Testis (tissue), 3 donors: Measurements from ENCODE around the gene SLC26A6. TPM values are rescaled to one million over a fixed set of nuclear protein-coding genes. Genes with fewer than 3 reads are reported as not detected.

ENCODE experiments used
- DNase-seq: peaks from one replicate; pipeline ENCODE4 v3.0.0-alpha.2; 2019
- H3K27ac ChIP-seq, 2 donors: fragments of 200-600 bp; sonication (generic); one replicate each; pipeline ENCODE4 v1.5.1; 2019
- H3K27me3 ChIP-seq: fragments of 200-600 bp; sonication (generic); one replicate; pipeline ENCODE4 v1.5.1; 2019
- H3K36me3 ChIP-seq: fragments of 200-600 bp; sonication (generic); one replicate; pipeline ENCODE4 v1.5.1; 2017; ENCODE audit warnings: low read depth; ENCODE audit errors: missing control alignments
- H3K4me1 ChIP-seq: fragments of 200-600 bp; sonication (generic); one replicate; pipeline ENCODE4 v1.5.1; 2019
- H3K4me3 ChIP-seq, 2 donors: fragments of 200-600 bp; sonication (generic); one replicate each; pipeline ENCODE4 v1.5.1; 2017 to 2019
- H3K9me3 ChIP-seq: fragments of 200-600 bp; sonication (generic); one replicate; pipeline ENCODE4 v1.5.1; 2017
- POLR2A ChIP-seq: fragments of 450-650 bp; IDR thresholded peaks from one replicate; pipeline ENCODE4 v1.6.1; 2017; ENCODE audit warnings: antibody characterized with exemption, mild to moderate bottlenecking, moderate library complexity
- WGBS, 2 donors: methylation state at CpG; one replicate each; pipeline ENCODE4 v1.1.5; 2018; 5-methylcytosine and 5-hydroxymethylcytosine counted together
- intact Hi-C: fragments of 100-400 bp; cut with DNase I; formaldehyde crosslinking; loops from one replicate; pipeline ENCODE4 v1.15.1; 2023; ENCODE audit warnings: low total_unique reads
- polyA plus RNA-seq: library from polyadenylated mRNA; stranded (reverse); fragments of 350-450 nt; fragmentation: Illumina TruSeq; extraction: RNeasy Lipid Tissue Mini Kit (QIAGEN cat#74804); gene quantifications from one replicate; pipeline ENCODE4 v1.2.3, GENCODE V29; 2014; ENCODE audit warnings: low read depth, low replicate concordance; ENCODE audit not compliant: insufficient read depth
- total RNA-seq, 2 donors: library from RNA; depleted of rRNA; stranded (reverse); fragments of >200 nt; gene quantifications; one replicate each; pipeline ENCODE4 v1.2.3, GENCODE V29; 2016
- TF ChIP-seq, protein P1 (sequence below), 3 experiments: fragments of 450-650 bp in 2 of 3; fragments of 200-600 bp in 1 of 3; sonication (generic) in 1 of 3; IDR thresholded peaks; one replicate each; pipeline ENCODE4 v1.5.1; 2016 to 2019; ENCODE audit warnings: antibody characterized with exemption in 3 of 3, mild to moderate bottlenecking in 2 of 3, moderate library complexity in 1 of 3

The SLC26A6 gene
- total and polyA plus RNA-seq, 3 donors from 2014 or later: 12.3 to 32.9 (median 24.6) TPM

DNA sequence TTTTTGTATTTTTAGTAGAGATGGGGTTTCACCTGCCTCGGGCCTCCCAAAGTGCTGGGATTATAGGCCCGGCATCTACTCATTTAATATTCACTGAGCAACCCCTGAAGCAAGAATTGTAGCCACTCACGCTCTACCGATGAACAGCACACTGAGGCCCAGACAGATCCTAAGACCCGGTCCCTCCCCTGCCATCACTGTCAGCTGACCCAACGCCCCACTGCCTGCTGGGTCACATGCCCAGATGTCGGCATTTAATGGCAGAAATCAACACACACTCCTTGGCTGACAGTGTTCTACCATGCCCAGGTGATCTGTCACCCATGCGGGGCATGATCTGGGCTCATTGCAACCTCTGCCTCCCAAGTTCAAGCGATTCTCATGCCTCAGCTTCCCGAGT lies 10.5 kb downstream of the SLC26A6 start:
- 92 to 94% methylated on average over 8 to 10 of the region's 10 CpGs for WGBS, 2 donors
- intact Hi-C loops: no loop called here

DNA sequence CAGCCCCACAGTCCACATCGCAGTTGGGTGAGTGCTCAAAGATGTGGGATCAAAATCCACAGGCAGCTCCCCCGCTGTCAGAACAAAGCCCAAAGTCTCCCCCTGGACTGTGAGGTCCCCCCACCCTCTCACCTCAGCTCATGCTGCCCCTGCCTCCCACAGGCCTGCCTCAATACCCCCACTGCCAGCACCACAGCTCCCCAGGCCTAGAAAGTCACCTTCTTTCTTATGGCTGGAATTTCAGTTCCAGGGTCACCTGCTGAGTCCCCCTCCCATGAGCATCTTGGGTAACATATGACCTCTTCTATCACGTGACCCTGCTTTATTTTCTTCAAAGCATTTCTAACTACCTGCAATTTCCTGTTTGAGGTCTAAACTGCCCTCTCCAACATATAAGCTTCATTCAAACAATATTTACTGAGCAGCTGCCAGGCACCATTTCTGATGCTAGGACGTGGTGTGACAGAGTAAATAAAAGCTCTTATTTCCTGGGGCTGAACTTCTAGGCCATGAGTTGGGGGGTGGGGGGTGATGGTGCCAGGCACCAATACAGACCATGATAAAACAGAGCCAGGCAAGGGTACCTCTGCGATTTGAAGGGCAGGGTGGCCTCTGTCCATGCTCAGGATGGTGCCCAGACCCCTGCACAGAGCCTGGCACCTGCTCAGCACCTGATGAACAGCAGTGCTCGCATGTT lies 11.3 kb downstream of the SLC26A6 start:
- no peak overlapping the region for H3K27ac ChIP-seq
- TF ChIP-seq, protein P1, sequence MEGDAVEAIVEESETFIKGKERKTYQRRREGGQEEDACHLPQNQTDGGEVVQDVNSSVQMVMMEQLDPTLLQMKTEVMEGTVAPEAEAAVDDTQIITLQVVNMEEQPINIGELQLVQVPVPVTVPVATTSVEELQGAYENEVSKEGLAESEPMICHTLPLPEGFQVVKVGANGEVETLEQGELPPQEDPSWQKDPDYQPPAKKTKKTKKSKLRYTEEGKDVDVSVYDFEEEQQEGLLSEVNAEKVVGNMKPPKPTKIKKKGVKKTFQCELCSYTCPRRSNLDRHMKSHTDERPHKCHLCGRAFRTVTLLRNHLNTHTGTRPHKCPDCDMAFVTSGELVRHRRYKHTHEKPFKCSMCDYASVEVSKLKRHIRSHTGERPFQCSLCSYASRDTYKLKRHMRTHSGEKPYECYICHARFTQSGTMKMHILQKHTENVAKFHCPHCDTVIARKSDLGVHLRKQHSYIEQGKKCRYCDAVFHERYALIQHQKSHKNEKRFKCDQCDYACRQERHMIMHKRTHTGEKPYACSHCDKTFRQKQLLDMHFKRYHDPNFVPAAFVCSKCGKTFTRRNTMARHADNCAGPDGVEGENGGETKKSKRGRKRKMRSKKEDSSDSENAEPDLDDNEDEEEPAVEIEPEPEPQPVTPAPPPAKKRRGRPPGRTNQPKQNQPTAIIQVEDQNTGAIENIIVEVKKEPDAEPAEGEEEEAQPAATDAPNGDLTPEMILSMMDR (IDR thresholded peaks at IDR 0.05): no peak
- TF ChIP-seq POLR2A: no peak
- H3K4me1 ChIP-seq: no peaks in the 10 kb centered on the region
- no peaks in the 10 kb centered on the region for H3K27me3 ChIP-seq
- no peaks in the 10 kb centered on the region for H3K9me3 ChIP-seq
- intact Hi-C loops: no loop called here
- no peak for DNase-seq
- H3K4me3 ChIP-seq: no peak overlapping the region
- no peaks in the 10 kb centered on the region for H3K36me3 ChIP-seq
- 87 to 89% methylated on average over 5 to 6 of the region's 6 CpGs for WGBS, 2 donors

More for the DNA sequence above, 10.5 kb downstream of the SLC26A6 start:
- H3K27me3 ChIP-seq: no peaks in the 10 kb centered on the region
- no peak overlapping the region for H3K4me3 ChIP-seq
- H3K4me1 ChIP-seq: no peaks in the 10 kb centered on the region
- no peaks in the 10 kb centered on the region for H3K9me3 ChIP-seq
- DNase-seq: no peak
- no peak for TF ChIP-seq POLR2A
- TF ChIP-seq, protein P1 (IDR thresholded peaks at IDR 0.05): no peak
- H3K27ac ChIP-seq: no peak overlapping the region
- H3K36me3 ChIP-seq: no peaks in the 10 kb centered on the region

DNA sequence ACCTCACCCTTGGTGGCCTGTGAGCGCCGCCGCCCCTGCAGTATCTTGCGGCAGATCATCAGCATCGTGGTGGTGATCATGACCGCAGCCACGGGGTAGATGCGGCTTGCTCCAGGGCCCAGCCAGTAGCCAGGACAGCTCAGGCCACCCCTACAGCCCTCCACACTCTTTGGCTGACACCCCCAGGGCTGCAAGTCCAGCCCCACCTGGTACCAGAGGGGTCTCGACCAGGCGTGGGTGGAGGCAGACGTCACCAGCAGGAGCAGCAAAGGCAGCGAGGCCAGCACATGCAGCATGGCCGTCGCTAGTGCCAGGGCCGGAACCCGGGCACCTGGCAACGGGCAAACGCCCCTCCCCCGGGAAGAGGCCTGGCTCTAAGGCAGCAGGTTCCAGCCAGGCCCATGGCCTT lies 13.8 kb downstream of the SLC26A6 start, which contains the start of gene TMEM89:
Gene TMEM89 (minus strand): TSS at position 309 of the 409 bp plus-strand sequence. CDS start 13 bp downstream, at position 296.
- TF ChIP-seq, protein P1 (IDR thresholded peaks at IDR 0.05): no peak
- TF ChIP-seq POLR2A: no peak
- no peak for DNase-seq
- Histone ChIP-seq H3K9me3 (no peaks in the 10 kb centered on the region), H3K4me1 (no peaks in the 10 kb centered on the region), H3K36me3 (no peaks in the 10 kb centered on the region), H3K27ac (no peak within 1 kb of the TSS), H3K4me3 (no peak within 1 kb of the TSS), H3K27me3 (no peaks in the 10 kb centered on the region)
- WGBS, 2 donors: 92 to 100% methylated on average over 7 to 19 of the region's 19 CpGs
- intact Hi-C loops: no loop called here

DNA sequence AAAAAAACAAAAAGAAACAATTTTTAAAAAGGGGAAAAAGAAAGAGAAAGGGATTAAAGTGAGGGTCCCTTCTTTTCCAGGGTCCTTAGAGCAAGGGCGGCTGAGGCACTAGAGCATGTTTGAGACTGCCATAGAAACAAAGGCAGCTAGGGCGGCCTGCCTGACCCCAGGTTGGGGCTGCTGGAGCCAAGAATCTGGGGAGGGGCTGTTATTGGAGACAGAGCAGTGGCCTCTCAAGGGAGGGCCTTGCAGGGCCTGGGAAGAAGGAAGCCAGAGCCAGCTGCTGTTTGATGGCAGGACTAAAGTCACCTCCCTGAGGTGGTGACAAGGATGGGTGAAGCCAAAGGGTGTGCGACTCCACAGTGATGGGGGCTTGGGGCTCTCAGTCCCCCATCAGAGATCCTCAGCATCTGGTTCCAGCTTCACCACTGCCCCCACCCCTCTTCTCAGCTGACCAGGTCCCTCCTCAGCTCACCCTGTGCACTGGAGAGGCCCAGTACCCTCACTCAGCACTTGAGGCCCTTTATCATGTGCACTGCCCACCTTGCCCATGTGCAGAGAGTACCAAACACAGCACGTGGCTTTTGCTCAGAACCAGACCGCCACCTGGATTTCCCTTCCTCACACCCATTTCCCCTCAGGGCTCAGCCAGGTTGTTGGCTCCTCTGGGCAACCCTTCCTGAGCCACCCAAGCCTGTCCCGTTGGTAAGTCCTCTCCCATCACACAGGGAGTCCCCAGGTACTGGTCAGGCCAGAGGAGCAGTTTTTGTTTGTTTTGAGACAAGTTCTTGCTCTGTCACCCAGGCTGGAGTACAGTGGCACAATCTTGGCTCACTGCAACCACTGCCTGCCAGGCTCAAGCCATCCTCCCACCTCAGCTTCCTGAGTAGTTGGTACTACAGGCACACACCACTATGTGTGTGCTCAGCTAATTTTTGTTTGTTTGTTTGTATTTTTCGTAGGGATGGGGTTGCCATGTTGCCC lies 15.4 kb downstream of the SLC26A6 start:
- H3K4me3 ChIP-seq: no peak overlapping the region
- WGBS, 2 donors: 91 to 92% methylated on average over 7 of the region's 7 CpGs
- no peaks in the 10 kb centered on the region for H3K4me1 ChIP-seq
- no peaks in the 10 kb centered on the region for H3K27me3 ChIP-seq
- intact Hi-C loops: no loop called here
- no peaks in the 10 kb centered on the region for H3K36me3 ChIP-seq
- TF ChIP-seq, protein P1 (IDR thresholded peaks at IDR 0.05): no peak
- no peak for TF ChIP-seq POLR2A
- H3K9me3 ChIP-seq: no peaks in the 10 kb centered on the region
- no peak for DNase-seq
- H3K27ac ChIP-seq: no peak overlapping the region
